RWPE1 (cell line): Measurements from ENCODE around the gene CXCR6.

ENCODE experiments used
- CTCF ChIA-PET: fragments of 350-600 bp; sonication (Branson Sonifier 250); formaldehyde crosslinking; extraction: SDS; loops from one replicate; lab custom pipeline; 2021; lab: Yijun Ruan, JAX
- POLR2A ChIA-PET: fragments of 400-600 bp; formaldehyde crosslinking; extraction: SDS; loops from one replicate; lab custom pipeline; 2020; ENCODE audit warnings: antibody characterized with exemption; ENCODE audit not compliant: low non-redundant PET; lab: Yijun Ruan, JAX
- DNase-seq: peaks from one replicate; pipeline ENCODE4 v3.0.0; 2012; ENCODE audit warnings: low spot score
- H3K27ac ChIP-seq: fragments of 450-650 bp; 2 replicates; pipeline ENCODE4 v1.5.1; 2017
- TF ChIP-seq, protein P1 (sequence below): fragments of 450-650 bp; conservative IDR thresholded peaks from 2 replicates; pipeline ENCODE4 v1.5.1; 2017; ENCODE audit warnings: low read depth, mild to moderate bottlenecking

CXCR6 gene

DNA sequence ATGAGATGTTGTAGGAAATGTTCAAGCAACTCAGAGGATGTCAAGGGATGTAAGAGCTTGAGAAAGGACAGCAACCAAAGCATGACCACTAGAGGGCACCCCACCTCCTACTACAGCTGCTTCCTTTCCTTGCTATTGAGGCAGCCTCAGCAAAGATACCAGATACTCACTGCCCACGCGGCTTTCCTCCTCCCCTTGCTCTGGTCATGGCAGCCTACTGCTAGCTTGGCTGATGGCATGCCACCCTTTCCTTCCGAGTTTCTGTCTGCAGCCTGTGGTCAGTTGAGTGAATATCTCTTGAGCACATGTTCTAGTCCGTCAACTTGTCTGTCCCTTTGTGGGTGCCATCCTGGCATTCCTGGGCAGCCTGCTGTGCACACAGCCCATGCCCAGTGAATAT, 4.4 kb upstream of the CXCR6 start:
- peak; percentile 54 for DNase-seq
- TF ChIP-seq, protein P1, sequence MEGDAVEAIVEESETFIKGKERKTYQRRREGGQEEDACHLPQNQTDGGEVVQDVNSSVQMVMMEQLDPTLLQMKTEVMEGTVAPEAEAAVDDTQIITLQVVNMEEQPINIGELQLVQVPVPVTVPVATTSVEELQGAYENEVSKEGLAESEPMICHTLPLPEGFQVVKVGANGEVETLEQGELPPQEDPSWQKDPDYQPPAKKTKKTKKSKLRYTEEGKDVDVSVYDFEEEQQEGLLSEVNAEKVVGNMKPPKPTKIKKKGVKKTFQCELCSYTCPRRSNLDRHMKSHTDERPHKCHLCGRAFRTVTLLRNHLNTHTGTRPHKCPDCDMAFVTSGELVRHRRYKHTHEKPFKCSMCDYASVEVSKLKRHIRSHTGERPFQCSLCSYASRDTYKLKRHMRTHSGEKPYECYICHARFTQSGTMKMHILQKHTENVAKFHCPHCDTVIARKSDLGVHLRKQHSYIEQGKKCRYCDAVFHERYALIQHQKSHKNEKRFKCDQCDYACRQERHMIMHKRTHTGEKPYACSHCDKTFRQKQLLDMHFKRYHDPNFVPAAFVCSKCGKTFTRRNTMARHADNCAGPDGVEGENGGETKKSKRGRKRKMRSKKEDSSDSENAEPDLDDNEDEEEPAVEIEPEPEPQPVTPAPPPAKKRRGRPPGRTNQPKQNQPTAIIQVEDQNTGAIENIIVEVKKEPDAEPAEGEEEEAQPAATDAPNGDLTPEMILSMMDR = peak; percentile 81
- no peak overlapping the region for H3K27ac ChIP-seq
- ChIA-PET CTCF (interaction anchor here (0.5 to 3.4 kb wide), 11 partner anchors 9 to 1052 kb away, joined by 3 to 34 read pairs (median 3); partner anchors contain the start of gene CCR5), POLR2A (no interaction called here)

DNA sequence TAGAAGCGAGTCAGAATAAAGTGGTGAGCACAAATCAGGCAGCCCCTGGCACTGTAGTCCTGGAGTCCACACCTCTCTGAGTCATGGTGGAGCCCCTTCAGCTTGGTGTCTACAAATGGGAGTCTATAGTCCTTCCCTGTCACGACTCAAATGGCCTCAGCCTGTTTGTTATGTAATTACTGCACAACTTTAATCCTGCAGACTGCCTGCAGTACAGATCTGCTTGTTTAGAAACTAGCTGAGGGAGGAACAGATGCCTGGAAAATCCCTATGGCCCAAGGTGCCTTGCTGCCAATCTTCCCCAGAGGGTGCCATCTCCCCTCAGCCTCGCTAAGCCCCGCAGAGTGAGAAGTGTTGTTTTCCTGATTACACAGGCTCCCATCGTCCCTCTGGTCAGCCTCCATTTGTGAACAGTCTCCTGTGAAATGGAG, 3.9 kb upstream of the CXCR6 start:
- CTCF ChIA-PET = interaction anchor here (0.8 to 3.4 kb wide), 4 partner anchors 54 to 432 kb away, joined by 3 to 34 read pairs (median 4); partner anchors contain the start of gene CCR5
- DNase-seq = no peak
- H3K27ac ChIP-seq = no peak overlapping the region
- TF ChIP-seq, protein P1 = no peak
- POLR2A ChIA-PET = no interaction called here

GRCh38 chr3:45940004-45940780, 3.1 kb upstream of the CXCR6 start:
- CTCF ChIA-PET = interaction anchor here (3.4 kb wide), 1 partner anchor 139 kb away, joined by 34 read pairs; no protein-coding TSS in a partner anchor
- H3K27ac ChIP-seq = no peak overlapping the region
- no peak for DNase-seq
- TF ChIP-seq, protein P1 = no peak
- POLR2A ChIA-PET = no interaction called here

DNA sequence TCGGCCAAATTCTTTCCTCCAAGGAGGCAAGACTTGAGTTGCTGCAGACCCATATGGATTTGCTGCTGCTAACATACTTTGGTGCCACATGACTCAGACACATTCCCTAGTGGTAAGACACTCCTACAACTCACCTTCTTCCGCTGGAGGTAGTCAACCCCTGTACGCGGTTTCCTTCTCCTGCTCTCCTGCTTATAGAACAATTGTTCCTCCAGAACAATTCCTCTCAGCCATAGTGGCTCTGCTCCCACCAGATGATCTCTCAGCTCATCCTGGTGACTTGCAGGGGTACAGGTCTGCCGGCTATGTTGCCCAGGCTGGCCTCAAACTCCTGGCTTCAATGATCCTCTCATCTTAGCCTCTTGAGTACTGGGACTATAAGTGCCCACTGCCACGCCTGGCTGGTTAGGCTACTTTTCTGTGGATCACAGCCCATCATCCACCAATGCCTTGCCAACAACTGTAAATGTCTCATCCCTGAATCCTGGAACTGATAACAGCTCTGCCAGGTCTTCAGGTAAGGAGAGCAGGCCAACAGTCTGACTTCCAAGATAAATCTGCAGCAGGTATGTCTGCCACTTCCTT, 2.4 kb upstream of the CXCR6 start:
- no peak overlapping the region for H3K27ac ChIP-seq
- TF ChIP-seq, protein P1 = no peak
- POLR2A ChIA-PET = no interaction called here
- no peak for DNase-seq
- CTCF ChIA-PET = interaction anchor here (0.7 to 3.4 kb wide), 3 partner anchors 9 to 284 kb away, joined by 3 to 34 read pairs (median 4); no protein-coding TSS in a partner anchor

DNA sequence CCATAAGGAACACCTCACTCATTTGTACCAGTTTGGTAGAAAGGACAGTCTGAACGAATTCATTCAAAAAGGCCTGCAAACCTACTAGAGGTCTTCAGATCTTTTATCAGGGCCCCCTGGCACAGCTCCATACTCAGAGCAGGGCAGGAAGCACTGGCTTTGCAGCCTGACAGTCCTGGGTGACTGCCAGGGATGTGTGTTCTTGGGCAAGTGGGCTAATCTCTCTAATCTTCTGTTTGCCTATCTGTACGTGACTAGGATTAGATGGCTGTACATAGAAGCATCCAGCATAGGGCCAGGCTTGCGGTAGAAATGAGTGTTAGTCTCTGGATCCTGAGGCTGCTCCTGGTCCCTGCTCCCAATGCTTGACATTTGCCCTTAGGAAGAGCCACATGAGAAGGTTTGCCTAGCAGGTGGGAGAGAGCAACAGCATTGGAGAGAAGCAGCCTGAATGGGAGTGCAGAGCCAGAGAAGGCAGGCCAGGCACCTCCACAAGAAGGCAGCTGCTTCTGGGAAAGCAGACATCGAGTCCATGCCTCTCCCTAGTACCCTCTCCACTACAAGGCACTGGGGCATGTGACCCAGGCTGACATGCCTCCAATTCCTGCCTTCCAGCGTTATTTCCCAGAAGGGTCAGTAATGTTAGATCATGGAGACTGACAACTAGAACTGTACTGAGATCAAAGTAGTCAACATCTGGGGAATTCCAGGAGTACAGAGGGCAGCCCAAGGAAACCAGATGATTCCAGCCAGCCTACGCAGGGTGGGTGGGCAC, 1.0 kb upstream of the CXCR6 start:
- no peak overlapping the region for H3K27ac ChIP-seq
- CTCF ChIA-PET = no interaction called here
- POLR2A ChIA-PET = no interaction called here
- TF ChIP-seq, protein P1 = no peak
- DNase-seq = no peak
